ENCODE results near the gene DMAC2.

DNA sequence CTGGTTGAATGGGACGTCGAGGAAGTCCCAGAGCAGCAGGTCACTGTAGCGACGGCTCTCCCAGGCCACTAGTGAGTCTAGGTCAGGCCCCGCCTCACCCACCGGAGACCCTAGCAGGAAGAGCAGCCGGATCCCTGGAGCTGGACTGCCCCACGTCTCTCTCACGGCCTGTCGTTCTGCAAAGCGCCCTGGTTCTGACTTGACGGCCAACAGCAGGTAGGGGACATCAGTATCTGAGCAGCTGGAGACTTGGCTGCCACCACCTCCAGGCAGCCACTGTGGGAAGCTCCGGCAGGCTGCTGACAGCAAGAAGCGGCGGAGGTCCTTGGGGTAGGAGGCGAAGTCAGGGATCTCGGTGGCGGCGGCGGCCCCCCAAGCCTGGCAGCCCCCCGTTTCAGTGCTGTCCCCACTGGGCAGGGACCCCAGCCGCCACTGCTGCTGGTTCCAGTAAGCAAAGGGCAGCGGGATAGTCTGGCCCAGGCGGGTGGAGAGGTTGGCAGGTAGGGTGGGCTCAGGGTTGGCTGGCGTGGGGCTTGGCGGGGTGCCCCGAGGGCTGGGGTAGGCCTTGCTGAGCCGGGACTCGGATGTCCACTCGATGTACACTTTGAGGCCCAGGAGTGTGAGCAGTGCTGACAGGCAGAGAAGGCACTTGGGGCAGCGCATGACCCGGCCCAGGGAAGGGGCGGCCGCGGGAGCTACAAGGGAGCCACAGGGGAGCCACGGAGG, 13.4 kb downstream of the DMAC2 start:
- TF ChIP-seq, protein P1, sequence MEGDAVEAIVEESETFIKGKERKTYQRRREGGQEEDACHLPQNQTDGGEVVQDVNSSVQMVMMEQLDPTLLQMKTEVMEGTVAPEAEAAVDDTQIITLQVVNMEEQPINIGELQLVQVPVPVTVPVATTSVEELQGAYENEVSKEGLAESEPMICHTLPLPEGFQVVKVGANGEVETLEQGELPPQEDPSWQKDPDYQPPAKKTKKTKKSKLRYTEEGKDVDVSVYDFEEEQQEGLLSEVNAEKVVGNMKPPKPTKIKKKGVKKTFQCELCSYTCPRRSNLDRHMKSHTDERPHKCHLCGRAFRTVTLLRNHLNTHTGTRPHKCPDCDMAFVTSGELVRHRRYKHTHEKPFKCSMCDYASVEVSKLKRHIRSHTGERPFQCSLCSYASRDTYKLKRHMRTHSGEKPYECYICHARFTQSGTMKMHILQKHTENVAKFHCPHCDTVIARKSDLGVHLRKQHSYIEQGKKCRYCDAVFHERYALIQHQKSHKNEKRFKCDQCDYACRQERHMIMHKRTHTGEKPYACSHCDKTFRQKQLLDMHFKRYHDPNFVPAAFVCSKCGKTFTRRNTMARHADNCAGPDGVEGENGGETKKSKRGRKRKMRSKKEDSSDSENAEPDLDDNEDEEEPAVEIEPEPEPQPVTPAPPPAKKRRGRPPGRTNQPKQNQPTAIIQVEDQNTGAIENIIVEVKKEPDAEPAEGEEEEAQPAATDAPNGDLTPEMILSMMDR (IDR thresholded peaks at IDR 0.05; ENCODE audit: low read length): no peak
- TF ChIP-seq EZH2 (IDR thresholded peaks at IDR 0.05; ENCODE audit: borderline replicate concordance, low read length): no peak

Measured in OCI-LY1 (cell line).